ENCODE data around the gene RAB15. TPM values are rescaled to one million over a fixed set of nuclear protein-coding genes. Genes with fewer than 3 reads are reported as not detected.

RAB15 gene
- total RNA-seq (33.8 and 34.0 TPM in 2 replicates), polyA plus RNA-seq (38.7 and 40.6 TPM in 2 replicates)

- H3K27me3 ChIP-seq: no peaks in the 10 kb centered on the region
- H3K4me3 ChIP-seq: peak within 1 kb of the TSS; percentile 85
- peak; percentile 72 for DNase-seq (ENCODE audit: low spot score)
- H3K9me2 ChIP-seq (replicated peaks; ENCODE audit: insufficient read depth): no peaks in the 10 kb centered on the region
- 5% methylated on average over 12 of the region's 96 CpGs for WGBS (ENCODE audit: low lambda C conversion rate, missing lambda C conversion rate)
- peak within 1 kb of the TSS; percentile 22 for H3K27ac ChIP-seq
- H3K4me2 ChIP-seq: peak within 1 kb of the TSS; percentile 98
- no peaks in the 10 kb centered on the region for H3K36me3 ChIP-seq (replicated peaks; ENCODE audit: insufficient read depth, low read depth)
- no peaks in the 10 kb centered on the region for H4K20me1 ChIP-seq (ENCODE audit: insufficient read depth, poor library complexity, severe bottlenecking)
- H3K4me1 ChIP-seq (ENCODE audit: insufficient read depth): peaks cover 6% of the 10 kb centered on the region
- peak within 1 kb of the TSS; percentile 92 for H2AFZ ChIP-seq
- peaks cover 29% of the 10 kb centered on the region for H3K79me2 ChIP-seq
- no peaks in the 10 kb centered on the region for H3K9me3 ChIP-seq (ENCODE audit: low read depth)
- TF ChIP-seq CTCF (IDR thresholded peaks at IDR 0.05; ENCODE audit: poor library complexity): no peak
- no peak for TF ChIP-seq EZH2 (IDR thresholded peaks at IDR 0.05; ENCODE audit: borderline replicate concordance)
- TF ChIP-seq EZH2phosphoT487 (IDR thresholded peaks at IDR 0.05; ENCODE audit: low read depth, severe bottlenecking, unreplicated experiment): no peak
Measured at GRCh38 chr14:64971943-64972791, at the start of gene RAB15. Gene RAB15, minus strand, starts transcription at chr14:64972336. Its CDS starts 260 bp downstream, at chr14:64972076.

- Histone ChIP-seq H4K20me1 (ENCODE audit: insufficient read depth, poor library complexity, severe bottlenecking) (no peaks in the 10 kb centered on the region), H2AFZ (no peak overlapping the region), H3K36me3 (replicated peaks; ENCODE audit: insufficient read depth, low read depth) (no peaks in the 10 kb centered on the region), H3K4me2 (no peak overlapping the region), H3K27ac (no peak overlapping the region), H3K79me2 (no peaks in the 10 kb centered on the region), H3K27me3 (no peaks in the 10 kb centered on the region), H3K9me2 (replicated peaks; ENCODE audit: insufficient read depth) (no peaks in the 10 kb centered on the region), H3K9me3 (ENCODE audit: low read depth) (no peaks in the 10 kb centered on the region), H3K4me1 (ENCODE audit: insufficient read depth) (no peaks in the 10 kb centered on the region), H3K4me3 (no peak overlapping the region)
- TF ChIP-seq CTCF (IDR thresholded peaks at IDR 0.05; ENCODE audit: poor library complexity): peak; percentile 69
- no peak for TF ChIP-seq EZH2 (IDR thresholded peaks at IDR 0.05; ENCODE audit: borderline replicate concordance)
- no peak for TF ChIP-seq EZH2phosphoT487 (IDR thresholded peaks at IDR 0.05; ENCODE audit: low read depth, severe bottlenecking, unreplicated experiment)
- WGBS (ENCODE audit: low lambda C conversion rate, missing lambda C conversion rate): 74% methylated on average over 9 of the region's 9 CpGs
- peak; percentile 79 for DNase-seq (ENCODE audit: low spot score)
Measured at GRCh38 chr14:65019944-65020566, 47.9 kb upstream of the RAB15 start.

- no peaks in the 10 kb centered on the region for H3K36me3 ChIP-seq (replicated peaks; ENCODE audit: insufficient read depth, low read depth)
- H3K9me2 ChIP-seq (replicated peaks; ENCODE audit: insufficient read depth): no peaks in the 10 kb centered on the region
- H3K4me3 ChIP-seq: no peak overlapping the region
- H2AFZ ChIP-seq: no peak overlapping the region
- no peaks in the 10 kb centered on the region for H3K27me3 ChIP-seq
- no peak overlapping the region for H3K4me2 ChIP-seq
- no peak overlapping the region for H3K27ac ChIP-seq
- no peaks in the 10 kb centered on the region for H3K9me3 ChIP-seq (ENCODE audit: low read depth)
- TF ChIP-seq EZH2 (IDR thresholded peaks at IDR 0.05; ENCODE audit: borderline replicate concordance) (no peak), EZH2phosphoT487 (IDR thresholded peaks at IDR 0.05; ENCODE audit: low read depth, severe bottlenecking, unreplicated experiment) (no peak), CTCF (IDR thresholded peaks at IDR 0.05; ENCODE audit: poor library complexity) (no peak)
- 98% methylated on average over 4 of the region's 4 CpGs for WGBS (ENCODE audit: low lambda C conversion rate, missing lambda C conversion rate)
- DNase-seq (ENCODE audit: low spot score): no peak
- H4K20me1 ChIP-seq (ENCODE audit: insufficient read depth, poor library complexity, severe bottlenecking): no peaks in the 10 kb centered on the region
- H3K4me1 ChIP-seq (ENCODE audit: insufficient read depth): no peaks in the 10 kb centered on the region
- H3K79me2 ChIP-seq: no peaks in the 10 kb centered on the region
Measured at GRCh38 chr14:65016471-65016870, 44.3 kb upstream of the RAB15 start.

All from hepatocyte (in vitro differentiated cells).